ENCODE results near the gene GPR17. TPM values are rescaled to one million over a fixed set of nuclear protein-coding genes. Genes with fewer than 3 reads are reported as not detected.

Gene GPR17
- total RNA-seq, 4 donors from 2014 or later = 0.20 TPM; not detected in 3

DNA sequence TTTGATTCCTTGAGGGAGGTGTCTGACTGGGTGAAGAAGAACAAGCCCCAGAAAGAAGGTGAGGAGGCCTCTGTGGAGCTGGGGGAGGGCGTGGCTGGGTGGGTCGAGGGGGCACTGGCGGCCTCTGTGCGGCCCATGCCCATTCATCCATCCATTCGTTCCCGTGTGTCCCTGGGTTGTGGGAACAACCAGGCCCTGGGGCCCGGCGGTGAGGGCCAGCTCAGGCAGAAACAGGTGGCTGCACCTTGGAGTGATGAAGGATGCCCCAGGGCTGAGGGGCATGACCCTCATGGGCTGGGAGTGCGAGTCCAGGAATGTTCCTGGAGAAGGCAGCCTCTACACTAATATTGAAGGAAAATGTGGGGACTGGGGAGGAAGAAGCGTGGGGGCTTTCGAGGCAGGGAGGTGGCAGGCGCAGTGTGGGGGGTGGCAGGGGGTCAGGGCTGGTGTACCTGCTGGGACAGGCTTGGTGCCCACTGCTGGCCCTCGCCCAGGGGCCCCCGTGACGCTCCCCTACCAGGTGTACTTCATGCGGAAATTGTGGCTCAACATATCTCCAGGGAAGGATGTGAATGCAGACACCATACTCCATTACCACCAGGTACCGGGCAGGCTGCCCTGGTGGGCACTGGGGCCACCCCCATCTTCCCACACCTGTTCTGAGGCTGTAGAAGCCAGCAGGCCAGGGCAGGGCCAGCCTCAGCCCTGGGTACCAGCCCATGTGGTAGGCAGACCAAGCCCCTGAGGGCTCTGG lies 11.2 kb upstream of the GPR17 start:
- DNase-seq (no peak), ATAC-seq (no peak)
- in situ Hi-C loops (cut with MboI; ENCODE audit: low sequenced_read_pairs in 4 of 4) (no loop called here), intact Hi-C loops (cut with DNase I; ENCODE audit: low total_unique reads) (no loop called here)
- Histone ChIP-seq H3K9me3 (no peaks in the 10 kb centered on the region), H3K4me1 (peaks cover 18 to 27% of the 10 kb centered on the region in 2 donors), H3K36me3 (no peaks in the 10 kb centered on the region), H3K27ac (peak overlapping the region in 3 of 4 donors; percentile 14 to 46 (median 18)), H3K27me3 (no peaks in the 10 kb centered on the region), H3K4me3 (no peak overlapping the region)
- no peak for TF ChIP-seq CTCF (IDR thresholded peaks at IDR 0.05 in 4 of 5, conservative IDR thresholded peaks at IDR 0.05 in 1 of 5)
- TF ChIP-seq POLR2A (IDR thresholded peaks at IDR 0.05) = no peak

- no peaks in the 10 kb centered on the region for H3K27me3 ChIP-seq
- no peaks in the 10 kb centered on the region for H3K9me3 ChIP-seq
- TF ChIP-seq CTCF (IDR thresholded peaks at IDR 0.05 in 4 of 5, conservative IDR thresholded peaks at IDR 0.05 in 1 of 5) = no peak
- TF ChIP-seq POLR2A (IDR thresholded peaks at IDR 0.05) = no peak
- H3K4me3 ChIP-seq = no peak overlapping the region
- H3K4me1 ChIP-seq = peaks cover 18 to 27% of the 10 kb centered on the region in 2 donors
- no peak overlapping the region for H3K27ac ChIP-seq
- DNase-seq (no peak), ATAC-seq (no peak)
- no peaks in the 10 kb centered on the region for H3K36me3 ChIP-seq
- intact Hi-C loops (cut with DNase I; ENCODE audit: low total_unique reads) (no loop called here), in situ Hi-C loops (cut with MboI; ENCODE audit: low sequenced_read_pairs in 4 of 4) (no loop called here)
Measured at GRCh38 chr2:127635380-127636237, 10.3 kb upstream of the GPR17 start.

GRCh38 chr2:127636248-127637235 lies 9.4 kb upstream of the GPR17 start:
- DNase-seq (no peak), ATAC-seq (no peak)
- no peaks in the 10 kb centered on the region for H3K9me3 ChIP-seq
- no peak overlapping the region for H3K4me3 ChIP-seq
- in situ Hi-C loops (cut with MboI; ENCODE audit: low sequenced_read_pairs in 4 of 4) = no loop called here
- no peaks in the 10 kb centered on the region for H3K27me3 ChIP-seq
- peaks cover 18 to 27% of the 10 kb centered on the region in 2 donors for H3K4me1 ChIP-seq
- TF ChIP-seq CTCF (IDR thresholded peaks at IDR 0.05 in 4 of 5, conservative IDR thresholded peaks at IDR 0.05 in 1 of 5) = no peak
- no peak for TF ChIP-seq POLR2A (IDR thresholded peaks at IDR 0.05)
- H3K27ac ChIP-seq = peak overlapping the region; percentile 67 to 77 (median 71)
- intact Hi-C loops (cut with DNase I; ENCODE audit: low total_unique reads) = no loop called here
- H3K36me3 ChIP-seq = no peaks in the 10 kb centered on the region

DNA sequence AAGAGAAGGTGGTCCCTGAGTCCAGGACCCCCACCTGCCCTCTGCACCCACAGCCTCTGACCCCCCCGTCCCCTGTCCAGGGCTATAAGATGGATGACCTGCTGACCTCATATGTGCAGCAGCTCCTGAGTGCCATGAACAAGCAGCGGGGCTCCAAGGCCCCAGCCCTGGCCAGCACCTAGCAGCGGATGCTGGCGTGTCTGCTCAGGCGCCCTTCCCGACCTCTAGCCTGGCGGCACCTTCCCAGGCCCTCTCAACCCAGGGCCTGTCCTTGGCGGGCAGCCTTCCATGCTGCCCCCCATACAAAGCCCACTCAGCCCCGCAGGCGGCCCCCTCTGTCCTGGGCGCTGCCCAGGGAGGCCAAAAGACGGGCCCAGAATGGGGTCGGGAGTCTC lies 8.7 kb upstream of the GPR17 start:
- peaks cover 18 to 27% of the 10 kb centered on the region in 2 donors for H3K4me1 ChIP-seq
- no peaks in the 10 kb centered on the region for H3K36me3 ChIP-seq
- in situ Hi-C loops (cut with MboI; ENCODE audit: low sequenced_read_pairs in 4 of 4) = no loop called here
- intact Hi-C loops (cut with DNase I; ENCODE audit: low total_unique reads) = no loop called here
- DNase-seq (no peak), ATAC-seq (no peak)
- no peak overlapping the region for H3K4me3 ChIP-seq
- no peak for TF ChIP-seq POLR2A (IDR thresholded peaks at IDR 0.05)
- TF ChIP-seq CTCF (IDR thresholded peaks at IDR 0.05 in 4 of 5, conservative IDR thresholded peaks at IDR 0.05 in 1 of 5) = no peak
- H3K27ac ChIP-seq = peak overlapping the region; percentile 67 to 77 (median 71)
- H3K9me3 ChIP-seq = no peaks in the 10 kb centered on the region
- no peaks in the 10 kb centered on the region for H3K27me3 ChIP-seq
